PC-9 (cell line): ENCODE measurements around the gene EID3.

Source experiments
- EZH2 ChIP-seq: fragments of 200-600 bp; sonication (generic); IDR thresholded peaks from 2 replicates; pipeline ENCODE4 v1.8.0; 2017; ENCODE audit warnings: antibody characterized with exemption, low read depth
- TF ChIP-seq, protein P1 (sequence below): fragments of 200-600 bp; sonication (generic); conservative IDR thresholded peaks from 2 replicates; pipeline ENCODE4 v1.6.1; 2017; ENCODE audit warnings: mixed run types, antibody characterized with exemption, mild to moderate bottlenecking, moderate library complexity

GRCh38 chr12:104307655-104308000, 4.1 kb downstream of the EID3 start:
- TF ChIP-seq, protein P1, sequence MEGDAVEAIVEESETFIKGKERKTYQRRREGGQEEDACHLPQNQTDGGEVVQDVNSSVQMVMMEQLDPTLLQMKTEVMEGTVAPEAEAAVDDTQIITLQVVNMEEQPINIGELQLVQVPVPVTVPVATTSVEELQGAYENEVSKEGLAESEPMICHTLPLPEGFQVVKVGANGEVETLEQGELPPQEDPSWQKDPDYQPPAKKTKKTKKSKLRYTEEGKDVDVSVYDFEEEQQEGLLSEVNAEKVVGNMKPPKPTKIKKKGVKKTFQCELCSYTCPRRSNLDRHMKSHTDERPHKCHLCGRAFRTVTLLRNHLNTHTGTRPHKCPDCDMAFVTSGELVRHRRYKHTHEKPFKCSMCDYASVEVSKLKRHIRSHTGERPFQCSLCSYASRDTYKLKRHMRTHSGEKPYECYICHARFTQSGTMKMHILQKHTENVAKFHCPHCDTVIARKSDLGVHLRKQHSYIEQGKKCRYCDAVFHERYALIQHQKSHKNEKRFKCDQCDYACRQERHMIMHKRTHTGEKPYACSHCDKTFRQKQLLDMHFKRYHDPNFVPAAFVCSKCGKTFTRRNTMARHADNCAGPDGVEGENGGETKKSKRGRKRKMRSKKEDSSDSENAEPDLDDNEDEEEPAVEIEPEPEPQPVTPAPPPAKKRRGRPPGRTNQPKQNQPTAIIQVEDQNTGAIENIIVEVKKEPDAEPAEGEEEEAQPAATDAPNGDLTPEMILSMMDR: no peak
- no peak for TF ChIP-seq EZH2
